GM12874 (cell line): ENCODE results near the gene GALNT10.

Experiments
- TF ChIP-seq, protein P1 (sequence below): IDR thresholded peaks from 2 replicates; pipeline ENCODE4 v1.5.1; 2011; ENCODE audit warnings: low read depth, mild to moderate bottlenecking, control low read depth, low read length, moderate library complexity; ENCODE audit not compliant: insufficient read depth

The GALNT10 gene

DNA sequence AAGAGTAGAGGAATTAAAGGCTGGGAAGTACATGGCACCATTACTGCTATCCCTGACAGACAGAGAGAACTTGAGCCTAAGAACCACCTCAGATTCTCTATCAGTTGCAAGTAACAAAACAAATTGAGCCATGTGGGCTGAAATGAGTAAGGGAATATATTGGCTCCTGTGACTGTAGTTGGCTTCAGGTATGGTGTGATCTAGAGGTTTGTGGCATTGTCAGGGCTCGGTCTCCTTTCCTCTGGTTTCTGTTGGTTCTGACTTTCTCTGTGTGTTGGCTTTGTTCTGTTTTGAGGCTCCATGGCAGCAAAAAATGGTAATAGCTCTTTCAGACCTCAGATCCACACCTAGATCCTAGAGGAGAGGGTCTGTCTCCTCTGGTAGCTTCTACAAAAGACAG lies 5.7 kb downstream of the GALNT10 start:
- TF ChIP-seq, protein P1, sequence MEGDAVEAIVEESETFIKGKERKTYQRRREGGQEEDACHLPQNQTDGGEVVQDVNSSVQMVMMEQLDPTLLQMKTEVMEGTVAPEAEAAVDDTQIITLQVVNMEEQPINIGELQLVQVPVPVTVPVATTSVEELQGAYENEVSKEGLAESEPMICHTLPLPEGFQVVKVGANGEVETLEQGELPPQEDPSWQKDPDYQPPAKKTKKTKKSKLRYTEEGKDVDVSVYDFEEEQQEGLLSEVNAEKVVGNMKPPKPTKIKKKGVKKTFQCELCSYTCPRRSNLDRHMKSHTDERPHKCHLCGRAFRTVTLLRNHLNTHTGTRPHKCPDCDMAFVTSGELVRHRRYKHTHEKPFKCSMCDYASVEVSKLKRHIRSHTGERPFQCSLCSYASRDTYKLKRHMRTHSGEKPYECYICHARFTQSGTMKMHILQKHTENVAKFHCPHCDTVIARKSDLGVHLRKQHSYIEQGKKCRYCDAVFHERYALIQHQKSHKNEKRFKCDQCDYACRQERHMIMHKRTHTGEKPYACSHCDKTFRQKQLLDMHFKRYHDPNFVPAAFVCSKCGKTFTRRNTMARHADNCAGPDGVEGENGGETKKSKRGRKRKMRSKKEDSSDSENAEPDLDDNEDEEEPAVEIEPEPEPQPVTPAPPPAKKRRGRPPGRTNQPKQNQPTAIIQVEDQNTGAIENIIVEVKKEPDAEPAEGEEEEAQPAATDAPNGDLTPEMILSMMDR: no peak

DNA sequence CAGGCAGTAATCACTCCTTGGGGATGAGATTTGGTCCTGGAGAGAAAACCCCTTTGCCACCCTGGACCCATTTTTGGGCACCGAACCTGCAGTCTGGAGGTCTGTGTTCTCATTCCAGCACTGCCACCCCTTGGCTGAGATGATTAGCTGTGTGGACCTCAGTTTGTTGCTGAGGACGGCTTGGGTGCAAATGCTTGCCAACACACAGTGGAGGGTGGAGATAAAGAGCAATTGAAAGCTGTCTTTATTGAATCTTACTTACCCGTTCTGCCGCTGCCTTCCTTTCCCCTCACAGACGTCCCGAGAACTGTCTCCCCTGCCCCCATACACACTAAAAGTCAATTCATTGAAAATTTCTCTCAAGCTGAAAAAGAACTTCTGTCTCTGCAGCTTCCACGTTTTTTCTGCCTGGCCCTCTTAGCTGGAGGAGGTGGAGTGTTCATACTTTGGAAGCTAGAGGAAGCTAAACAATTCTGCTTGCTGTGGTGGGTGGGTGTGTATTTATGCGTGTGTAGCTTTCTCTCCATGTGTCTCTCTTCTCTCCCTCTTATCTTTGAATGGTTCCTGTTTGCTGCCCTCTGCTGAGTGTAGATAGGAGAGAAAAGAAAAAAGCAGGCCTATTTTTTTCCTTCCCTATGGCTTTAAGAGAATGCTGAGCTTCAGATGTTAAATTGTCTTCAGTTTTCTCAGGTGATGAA lies 6.6 kb downstream of the GALNT10 start:
- TF ChIP-seq, protein P1: no peak

DNA sequence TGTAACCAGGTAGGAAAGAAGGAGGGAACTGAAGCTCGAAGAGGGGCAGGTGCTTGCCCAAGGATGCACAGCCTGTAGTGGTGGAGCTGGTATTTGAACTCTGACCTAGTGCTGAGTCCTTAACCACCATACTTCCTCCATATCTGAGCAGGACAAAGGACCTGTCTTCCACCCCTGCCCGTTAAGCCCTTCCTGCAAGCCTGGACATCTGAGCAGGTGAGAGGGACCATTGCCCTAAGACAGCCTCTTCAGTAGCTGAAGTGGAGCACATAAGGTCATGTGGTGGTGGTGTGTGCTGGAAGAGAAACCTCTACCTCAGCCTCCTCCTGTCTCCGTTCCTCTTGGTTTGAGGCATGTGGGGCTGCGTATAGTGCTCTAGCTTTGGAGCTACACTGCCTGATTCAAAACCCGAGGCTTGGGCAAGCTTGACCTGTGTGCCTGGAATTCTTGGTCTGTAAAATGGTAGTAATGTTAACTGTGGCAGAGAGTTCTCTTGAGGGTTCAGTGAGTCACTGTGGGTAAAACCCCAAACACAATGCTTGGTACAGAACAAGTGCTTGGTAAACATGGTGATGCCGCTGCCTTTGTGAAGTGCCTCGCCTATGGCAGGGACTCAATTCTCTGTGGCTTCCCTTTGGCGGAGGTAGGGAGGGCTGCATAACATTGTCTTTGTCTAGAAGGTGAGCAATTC lies 7.4 kb downstream of the GALNT10 start:
- TF ChIP-seq, protein P1: no peak

DNA sequence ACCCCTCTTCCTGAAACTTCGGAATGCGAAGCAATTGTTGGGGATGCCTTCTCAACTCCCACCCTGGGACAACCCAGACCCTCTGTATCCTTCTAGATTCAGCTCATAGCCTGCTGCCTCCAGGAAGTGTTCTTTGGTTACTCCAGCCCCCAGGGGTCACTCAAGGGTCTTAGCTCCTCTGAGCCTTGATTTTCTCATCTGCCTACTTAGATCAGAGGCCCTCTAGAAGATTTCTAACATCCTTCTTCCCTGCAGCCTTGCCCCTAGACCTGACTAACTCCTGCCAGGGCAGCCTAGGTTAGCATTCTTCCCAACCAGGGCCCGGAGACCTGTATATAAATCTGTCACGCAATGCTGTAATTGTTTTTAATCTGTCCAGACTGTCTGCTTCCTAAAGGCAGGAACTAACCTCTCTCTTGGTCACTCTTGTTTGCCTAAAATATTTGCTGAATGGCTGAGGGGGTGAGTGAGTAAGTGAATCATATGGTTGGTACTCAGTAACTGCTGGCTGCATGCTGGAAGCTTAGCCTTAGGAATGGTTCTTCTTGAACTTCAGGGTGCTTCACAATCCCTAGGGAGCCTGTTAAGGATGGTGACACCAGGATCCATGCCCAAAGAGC lies 8.2 kb downstream of the GALNT10 start:
- TF ChIP-seq, protein P1: no peak

DNA sequence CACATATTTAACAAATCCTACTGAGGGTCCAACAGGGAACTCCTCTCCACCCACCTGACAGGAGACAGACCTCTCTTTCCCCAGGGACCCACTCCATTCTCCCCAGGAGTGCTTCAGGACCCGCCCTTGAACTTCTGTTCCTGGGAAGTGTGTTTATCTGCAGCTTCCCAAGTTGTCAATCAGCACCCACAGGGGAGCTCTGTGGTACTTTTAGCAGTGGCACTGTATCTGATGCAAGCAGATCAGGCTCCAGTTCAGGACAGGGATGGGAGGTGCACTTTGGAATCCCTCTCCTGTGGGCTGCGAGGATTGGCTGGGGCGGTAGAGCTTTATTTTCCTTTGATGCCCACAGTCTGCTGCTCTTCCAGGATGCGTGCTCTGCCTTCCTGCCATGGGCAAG lies 8.7 kb downstream of the GALNT10 start:
- TF ChIP-seq, protein P1: no peak

DNA sequence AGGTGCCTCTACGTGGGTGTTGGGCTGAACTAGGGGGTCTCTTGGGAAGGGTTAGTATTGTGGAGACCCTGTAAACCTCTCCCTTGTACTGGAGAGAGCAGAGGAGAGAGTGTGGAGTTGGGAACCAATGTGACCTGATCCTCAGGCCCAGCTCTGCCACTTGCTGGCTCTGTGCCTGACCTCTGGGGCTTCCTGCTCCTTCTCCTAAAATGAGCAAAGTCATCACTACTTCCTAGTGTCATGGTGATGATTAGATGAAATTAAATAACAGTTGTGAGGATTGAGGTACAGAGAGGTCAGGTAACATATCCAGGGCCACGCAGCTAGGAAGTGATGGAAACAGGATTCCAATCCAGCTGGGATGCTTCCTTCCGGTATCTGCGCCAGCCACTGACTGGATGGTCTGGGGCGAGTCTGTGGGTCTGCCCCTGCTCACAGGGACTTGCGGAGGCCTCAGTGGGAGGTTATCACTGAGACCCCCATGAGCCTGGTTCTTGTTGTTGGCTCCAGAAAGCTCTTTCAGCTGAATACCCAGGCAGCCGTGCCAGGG lies 9.2 kb downstream of the GALNT10 start:
- TF ChIP-seq, protein P1: no peak

DNA sequence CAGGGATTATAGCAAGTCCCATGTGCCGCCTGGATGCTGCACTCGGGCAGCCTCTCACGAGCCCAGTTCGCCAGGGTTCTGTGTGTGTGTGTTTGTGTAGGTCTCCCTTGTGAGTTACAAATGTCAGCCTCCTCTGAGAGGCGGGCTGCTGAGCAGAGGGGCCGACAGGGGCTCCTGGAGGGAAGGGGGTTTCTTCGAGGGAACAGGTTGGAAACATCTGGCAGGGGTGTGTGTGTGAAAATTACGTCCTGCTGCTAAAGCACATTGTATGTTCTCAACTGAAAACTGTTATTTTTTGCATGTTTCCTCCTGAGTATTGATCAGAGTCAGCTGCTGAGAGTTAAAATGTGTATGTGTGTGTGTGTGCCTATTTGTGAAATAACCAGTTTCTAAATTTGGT lies 9.7 kb downstream of the GALNT10 start:
- TF ChIP-seq, protein P1: no peak
